ENCODE data around the gene SF3A2. TPM values are rescaled to one million over a fixed set of nuclear protein-coding genes. Genes with fewer than 3 reads are reported as not detected.
"Not testable (repeated sequence)": the region's sequence is repeated elsewhere in the genome, so short reads cannot be mapped to it uniquely, and the experiment has no call there.

SF3A2 gene
- 100 to 1,000 TPM; 133 to 142 TPM for total RNA-seq

GRCh38 chr19:2236314-2237050, at the start of gene SF3A2, which contains the start of gene PLEKHJ1:
TSS of gene SF3A2 (plus strand) at chr19:2236824. CDS start at chr19:2243419, 6,595 bp downstream.
TSS of gene PLEKHJ1 (minus strand) at chr19:2236329. CDS start at chr19:2236248, 81 bp downstream.
- ChIA-PET POLR2A (interaction anchor here (0.6 to 1.4 kb wide), 5 partner anchors 11 to 73 kb away, joined by 3 to 4 read pairs (median 3); no protein-coding TSS in a partner anchor), CTCF (interaction anchor here (0.7 to 3.6 kb wide), 9 partner anchors 17 to 435 kb away, joined by 3 to 33 read pairs (median 4); partner anchors contain the start of gene JSRP1)

DNA sequence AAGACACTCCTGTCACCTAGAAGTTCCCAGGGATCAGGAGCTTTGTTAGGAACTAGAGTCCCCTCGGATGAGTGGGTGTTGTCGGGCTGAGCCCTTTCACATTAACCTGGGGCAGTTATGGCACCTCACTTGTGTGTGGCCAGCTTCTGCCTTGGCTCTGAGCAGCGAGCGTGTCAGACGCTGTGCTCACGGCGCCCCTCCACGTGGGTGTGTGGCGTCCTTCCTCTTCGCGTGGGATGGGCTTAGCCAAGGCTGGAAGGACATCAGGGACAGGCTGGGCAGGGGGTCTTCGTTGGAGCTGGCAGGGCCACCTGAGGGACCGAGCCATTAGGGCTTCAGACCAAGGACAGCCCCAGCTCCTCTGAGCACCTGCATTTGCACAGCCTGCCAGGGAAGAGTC, 49.5 kb upstream of the SF3A2 start:
- ChIA-PET POLR2A (interaction anchor here (0.6 kb wide), 1 partner anchor 13 kb away, joined by 3 read pairs; no protein-coding TSS in a partner anchor), CTCF (interaction anchor here (0.7 kb wide), 1 partner anchor 16 kb away, joined by 3 read pairs; no protein-coding TSS in a partner anchor)

- POLR2A ChIA-PET = no interaction called here
Measured at GRCh38 chr19:2188708-2189385, 47.8 kb upstream of the SF3A2 start.

DNA sequence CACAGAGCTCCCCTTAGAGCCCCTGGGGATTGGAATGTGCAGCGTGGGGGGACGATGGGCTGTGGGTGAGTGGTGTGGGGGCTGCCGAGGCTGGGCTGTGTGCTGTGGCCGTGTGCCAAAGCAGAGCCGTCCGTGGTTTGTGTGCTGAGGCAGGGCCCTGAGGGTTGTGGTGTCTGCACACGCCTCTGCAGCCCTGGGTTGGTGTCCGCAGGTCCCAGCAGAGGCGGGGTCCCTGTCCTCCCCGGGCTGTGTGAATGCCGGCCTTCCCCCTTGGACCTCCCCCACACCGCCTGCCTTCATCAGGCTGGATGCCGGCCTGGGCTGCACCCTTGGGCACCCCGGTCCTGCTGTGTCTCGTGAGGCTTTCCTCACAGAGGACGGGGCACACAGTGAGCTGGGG, 46.7 kb upstream of the SF3A2 start:
- POLR2A ChIA-PET = interaction anchor here (0.5 kb wide), 1 partner anchor 32 kb away, joined by 5 read pairs; no protein-coding TSS in a partner anchor

More at GRCh38 chr19:2188708-2189385, 47.8 kb upstream of the SF3A2 start:
- CTCF ChIA-PET = no interaction called here

DNA sequence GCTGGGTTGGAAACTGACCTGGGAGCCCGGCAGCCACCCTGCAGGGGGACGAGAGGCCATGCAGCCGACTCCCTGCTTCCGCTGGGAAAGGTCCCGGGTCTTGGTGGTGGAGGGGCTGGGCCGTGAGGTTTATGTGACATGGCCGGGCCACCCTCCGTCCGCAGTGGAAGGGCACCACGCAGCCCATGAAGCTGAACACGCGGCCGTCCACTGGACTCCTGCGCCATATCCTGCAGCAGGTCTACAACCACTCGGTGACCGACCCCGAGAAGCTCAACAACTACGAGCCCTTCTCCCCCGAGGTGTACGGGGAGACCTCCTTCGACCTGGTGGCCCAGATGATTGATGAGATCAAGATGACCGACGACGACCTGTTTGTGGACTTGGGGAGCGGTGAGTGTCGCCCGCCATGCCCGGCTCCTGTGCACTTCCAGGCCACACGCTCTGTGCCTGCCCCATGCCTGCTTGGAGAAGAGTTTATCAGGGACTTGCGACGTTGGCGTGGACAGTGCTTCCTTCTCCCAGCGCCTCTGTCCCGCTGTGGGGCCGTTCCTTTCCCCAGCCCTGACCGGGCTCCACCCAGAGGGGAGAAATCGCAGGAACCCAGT, 45.7 kb upstream of the SF3A2 start:
- POLR2A ChIA-PET = no interaction called here
- CTCF ChIA-PET = no interaction called here

More for the DNA sequence above, 46.7 kb upstream of the SF3A2 start:
- CTCF ChIA-PET = no interaction called here

- CTCF ChIA-PET = no interaction called here
- POLR2A ChIA-PET = no interaction called here
Measured at GRCh38 chr19:2191456-2192310, 44.9 kb upstream of the SF3A2 start.

DNA sequence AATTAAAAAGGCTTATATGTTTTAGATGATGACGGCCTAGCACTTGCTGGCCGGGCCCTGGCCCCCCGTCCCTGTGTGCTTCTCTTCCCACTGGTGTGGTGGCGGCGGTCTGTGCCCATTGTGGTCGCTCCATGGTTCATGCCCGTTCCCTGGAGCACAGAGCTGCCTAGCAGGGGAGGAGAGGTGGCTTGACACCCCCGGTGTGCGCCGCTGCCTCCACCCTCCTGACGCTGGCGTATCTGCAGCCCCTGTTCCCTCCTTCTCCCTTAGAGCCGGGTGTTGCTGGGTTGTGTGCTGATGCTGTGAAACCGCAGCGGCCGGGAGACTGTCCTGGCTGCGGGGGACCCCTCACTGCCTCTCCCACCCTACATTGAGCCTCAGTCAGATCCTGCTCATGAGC, 43.8 kb upstream of the SF3A2 start:
- CTCF ChIA-PET = no interaction called here
- POLR2A ChIA-PET = no interaction called here

DNA sequence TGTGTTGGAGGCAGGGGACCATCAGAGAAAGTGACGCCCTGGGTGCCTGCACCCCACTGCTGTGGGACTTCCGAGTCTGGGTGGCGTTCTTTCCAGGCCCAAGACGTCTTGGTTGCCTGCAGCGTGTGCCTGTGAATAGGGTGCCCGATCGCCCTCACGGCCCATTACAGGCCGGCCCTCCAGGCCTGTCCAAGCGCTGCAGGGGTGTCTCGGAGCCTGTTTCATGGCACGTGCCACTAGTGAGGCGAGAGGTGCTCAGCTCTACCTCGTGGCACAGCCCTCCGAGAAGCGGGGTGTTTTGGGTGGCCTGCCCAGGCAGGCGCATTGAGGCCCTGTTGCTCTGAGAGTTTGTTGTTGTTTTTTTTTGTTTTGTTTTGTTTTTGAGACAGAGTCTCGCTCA, 42.8 kb upstream of the SF3A2 start:
- ChIA-PET POLR2A (no interaction called here), CTCF (no interaction called here)

GRCh38 chr19:2194513-2195078, 42.0 kb upstream of the SF3A2 start:
- ChIA-PET POLR2A (no interaction called here), CTCF (no interaction called here)

DNA sequence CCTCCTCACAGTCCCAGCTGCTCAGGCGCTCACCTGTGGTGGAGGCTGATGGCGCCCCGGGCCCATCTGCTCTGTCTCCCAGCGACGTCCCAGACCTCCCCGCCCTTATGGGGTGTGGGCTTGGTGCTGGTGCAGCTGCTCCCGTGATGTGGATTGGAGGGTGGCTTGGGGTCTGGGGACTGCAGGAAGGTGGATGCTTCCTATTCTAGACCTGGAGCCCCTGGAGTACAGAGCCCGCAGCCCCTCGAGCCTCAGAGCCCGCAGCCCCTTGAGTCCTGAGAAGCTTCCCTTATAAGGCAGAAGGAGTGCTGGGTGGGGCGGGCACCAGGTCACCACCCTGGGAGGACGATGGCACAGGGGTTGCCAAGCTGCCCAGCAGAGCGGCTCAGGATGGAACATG, 41.3 kb upstream of the SF3A2 start:
- ChIA-PET POLR2A (no interaction called here), CTCF (no interaction called here)

DNA sequence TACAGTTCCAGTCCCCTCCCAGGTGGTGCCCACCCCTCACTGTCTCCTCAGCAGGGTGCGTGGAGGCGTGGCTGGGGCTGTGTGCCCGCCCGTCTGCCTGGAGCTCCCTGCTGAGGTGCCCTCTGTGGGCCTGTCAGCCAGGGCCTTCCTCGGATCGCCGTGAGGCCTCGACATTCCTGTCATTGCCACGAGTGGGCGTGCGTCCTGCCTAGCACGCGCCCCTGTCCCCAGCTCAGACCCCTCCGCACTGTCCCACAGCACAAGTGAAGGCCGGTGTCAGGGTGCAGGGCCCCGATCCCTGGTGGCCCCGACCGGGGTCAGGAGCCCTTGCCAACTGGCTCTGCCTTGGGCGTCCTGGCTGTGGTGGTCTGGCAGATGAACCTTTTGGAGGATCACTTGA, 40.7 kb upstream of the SF3A2 start:
- CTCF ChIA-PET = no interaction called here

DNA sequence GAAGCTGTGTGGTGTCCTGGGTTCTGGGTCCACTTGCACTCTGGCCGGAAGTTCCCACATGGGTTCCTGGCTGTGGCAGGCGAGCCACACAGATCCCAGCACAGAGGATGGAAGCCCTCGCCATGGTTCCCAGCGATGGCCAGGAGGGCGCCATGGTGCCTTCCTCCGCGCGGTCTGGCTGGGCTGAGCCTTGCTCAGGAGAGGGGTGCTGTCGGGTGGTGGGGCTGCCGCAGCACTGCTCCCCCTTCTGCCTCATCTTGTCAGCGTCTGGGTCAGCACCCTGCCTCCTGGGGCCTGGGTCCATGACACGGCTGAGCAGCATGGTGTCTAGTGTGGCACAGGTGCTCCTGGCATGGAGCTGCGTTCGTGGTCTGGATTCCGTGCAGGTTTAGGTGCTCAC, 39.4 kb upstream of the SF3A2 start:
- CTCF ChIA-PET = no interaction called here
- POLR2A ChIA-PET = no interaction called here

More for the DNA sequence above, 40.7 kb upstream of the SF3A2 start:
- POLR2A ChIA-PET = no interaction called here

- POLR2A ChIA-PET = no interaction called here
- CTCF ChIA-PET = interaction anchor here (1.5 kb wide), 1 partner anchor 27 kb away, joined by 3 read pairs; no protein-coding TSS in a partner anchor
Measured at GRCh38 chr19:2198317-2198716, 38.3 kb upstream of the SF3A2 start.

DNA sequence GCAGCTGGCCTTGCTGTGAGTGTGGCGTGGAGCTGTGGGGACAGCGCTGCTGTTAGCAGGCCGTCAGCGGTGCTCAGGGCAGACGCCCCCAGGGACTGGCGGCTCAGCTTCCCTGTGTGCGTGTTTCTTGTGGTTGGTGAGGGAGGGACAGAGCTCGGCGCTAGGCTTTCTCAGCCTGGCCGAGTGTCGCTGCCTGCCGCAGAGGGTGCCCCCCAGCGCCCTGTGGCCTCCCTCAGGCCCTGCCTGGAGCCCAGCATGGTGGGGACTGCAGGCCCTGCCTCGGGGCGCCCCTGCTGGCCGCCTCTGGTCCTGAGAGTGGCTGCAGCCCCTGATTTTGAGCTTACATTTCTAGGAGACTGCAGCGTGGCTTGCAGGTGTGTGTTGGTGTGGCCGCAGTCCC, 37.4 kb upstream of the SF3A2 start:
- ChIA-PET CTCF (interaction anchor here (0.6 to 1.5 kb wide), 4 partner anchors 28 to 1630 kb away, joined by 3 read pairs; no protein-coding TSS in a partner anchor), POLR2A (interaction anchor here (0.5 kb wide), 1 partner anchor 44 kb away, joined by 3 read pairs; no protein-coding TSS in a partner anchor)

DNA sequence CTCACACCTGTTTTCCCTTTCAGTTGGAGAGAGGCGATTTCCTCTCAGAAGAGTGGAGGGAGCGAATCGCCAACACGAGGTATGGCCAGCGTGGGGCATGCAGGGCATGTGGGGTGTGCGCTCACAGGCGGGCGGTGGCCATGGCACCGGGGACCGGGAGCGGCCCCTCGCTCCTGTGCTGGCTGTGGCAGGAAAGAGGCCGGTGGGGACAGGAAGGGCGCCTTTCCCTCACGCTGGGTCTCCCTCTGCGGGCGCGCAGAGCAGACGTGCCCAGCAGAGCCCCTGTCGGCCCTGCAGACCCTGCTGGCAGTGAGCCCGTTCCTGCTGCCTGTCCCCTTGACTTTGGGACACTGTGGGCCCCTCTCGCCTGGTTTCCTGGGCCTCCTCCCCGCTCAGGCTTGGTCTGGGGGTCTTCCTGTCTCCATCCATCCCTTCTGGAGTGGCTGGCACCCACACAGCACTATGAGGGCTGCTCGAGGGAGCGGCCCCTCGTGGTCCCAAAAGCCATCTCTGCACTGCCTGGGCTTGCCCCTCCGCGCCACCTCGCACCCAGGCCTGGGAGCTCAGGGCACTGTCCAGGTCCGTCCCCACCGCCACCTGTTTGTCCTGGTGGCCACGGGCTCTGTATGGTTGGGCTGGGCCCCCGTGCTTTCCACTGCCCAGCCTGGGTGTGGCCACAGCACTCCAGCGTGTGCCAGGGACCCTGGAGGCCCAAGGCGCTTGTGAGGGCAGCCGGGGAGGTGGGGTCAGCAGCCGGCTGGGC, 36.6 kb upstream of the SF3A2 start:
- ChIA-PET POLR2A (no interaction called here), CTCF (interaction anchor here (0.6 to 1.3 kb wide), 3 partner anchors 31 to 1629 kb away, joined by 3 read pairs; no protein-coding TSS in a partner anchor)

DNA sequence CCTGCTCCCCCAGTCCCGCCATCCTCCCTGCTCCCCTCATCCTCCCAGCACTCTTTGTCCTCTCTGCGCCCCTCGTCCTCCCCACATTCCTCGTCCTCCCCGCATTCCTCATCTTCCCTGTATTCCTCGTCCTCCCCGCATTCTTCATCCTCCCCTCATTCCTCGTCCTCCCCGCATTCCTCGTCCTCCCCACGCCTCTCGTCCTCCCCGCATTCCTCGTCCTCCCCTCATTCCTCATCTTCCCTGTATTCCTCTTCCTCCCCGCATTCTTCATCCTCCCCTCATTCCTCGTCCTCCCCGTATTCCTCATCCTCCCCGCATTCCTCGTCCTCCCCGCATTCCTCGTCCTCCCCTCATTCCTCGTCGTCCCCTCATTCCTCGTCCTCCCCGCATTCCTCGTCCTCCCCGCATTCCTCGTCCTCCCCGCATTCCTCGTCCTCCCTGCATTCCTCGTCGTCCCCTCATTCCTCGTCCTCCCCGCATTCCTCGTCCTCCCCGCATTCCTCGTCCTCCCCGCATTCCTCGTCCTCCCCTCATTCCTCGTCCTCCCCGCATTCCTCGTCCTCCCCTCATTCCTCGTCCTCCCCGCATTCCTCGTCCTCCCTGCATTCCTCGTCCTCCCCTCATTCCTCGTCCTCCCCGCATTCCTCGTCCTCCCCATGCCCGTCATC, 35.9 kb upstream of the SF3A2 start:
- POLR2A ChIA-PET, CTCF ChIA-PET: not testable (repeated sequence)

GRCh38 chr19:2201473-2202148, 35.0 kb upstream of the SF3A2 start:
- CTCF ChIA-PET = interaction anchor here (0.6 kb wide), 1 partner anchor 221 kb away, joined by 5 read pairs; no protein-coding TSS in a partner anchor
- POLR2A ChIA-PET = no interaction called here

Data from activated CD8-positive, alpha-beta memory T cell treated with anti-CD3 and anti-CD28 coated beads for 36 hours (primary cell).